H1 (cell line): ENCODE data around the gene PTTG1IP. TPM values are rescaled to one million over a fixed set of nuclear protein-coding genes. Genes with fewer than 3 reads are reported as not detected.

Source experiments
- ASH2L ChIP-seq: fragments of 200-600, 300-600 bp; sonication (generic); IDR thresholded peaks from one replicate; pipeline ENCODE4 v1.7.1; 2017; ENCODE audit warnings: low read length
- CEBPB ChIP-seq: IDR thresholded peaks from 2 replicates; pipeline ENCODE4 v1.6.1; 2012; ENCODE audit warnings: low read depth, low read length
- CREB1 ChIP-seq: IDR thresholded peaks from 2 replicates; pipeline ENCODE4 v1.6.1; 2012; ENCODE audit warnings: inconsistent platforms
- CTBP2 ChIP-seq: IDR thresholded peaks from 2 replicates; pipeline ENCODE4 v1.7.0; 2011; ENCODE audit warnings: borderline replicate concordance, mild to moderate bottlenecking, moderate library complexity, mixed read lengths, low read length; ENCODE audit not compliant: insufficient read depth, insufficient read length
- CTCF ChIP-seq, 3 experiments: IDR thresholded peaks; 1 replicate in 2 of 3; 2 replicates in 1 of 3; pipeline versions ENCODE4 v1.5.1 to v1.6.1; 2011; ENCODE audit warnings: low read length in 3 of 3, mild to moderate bottlenecking in 3 of 3, inconsistent platforms in 2 of 3, low read depth in 1 of 3, moderate library complexity in 1 of 3; ENCODE audit not compliant: insufficient read depth in 1 of 3; ENCODE audit errors: control extremely low read depth in 1 of 3
- EZH2 ChIP-seq: fragments of 200-600 bp; sonication (generic); IDR thresholded peaks from 2 replicates; pipeline ENCODE4 v1.7.1; 2012; ENCODE audit warnings: low read depth, mild to moderate bottlenecking, moderate library complexity, low read length, inconsistent platforms; ENCODE audit not compliant: severe bottlenecking
- SAP30 ChIP-seq: fragments of 300-600 bp; sonication (generic); IDR thresholded peaks from 2 replicates; pipeline ENCODE4 v1.7.1; 2012; ENCODE audit warnings: low read length, moderate library complexity, mild to moderate bottlenecking, inconsistent platforms; ENCODE audit not compliant: insufficient read depth, insufficient replicate concordance
- polyA plus RNA-seq, 7 experiments: library from polyadenylated mRNA; depleted of rRNA in 3 of 7; stranded (reverse) in 5 of 7; unstranded in 2 of 7; fragments of >200 nt in 5 of 7; fragments of 200-250 nt in 2 of 7; gene quantifications; 1 replicate in 5 of 7; 2 replicates in 1 of 7; 4 replicates in 1 of 7; pipeline versions ENCODE4 v1.2.1 to v1.2.3, GENCODE V29; 2011 to 2013; ENCODE audit warnings: missing spikeins in 2 of 7, mixed read lengths in 2 of 7
- total RNA-seq: library from RNA; stranded (reverse); fragmentation: NEBNext Ultra II Directional; extraction: Animal tissue kit (Norgen Biotek cat#: 25700); gene quantifications from 2 replicates; pipeline ENCODE4 v1.2.1, GENCODE V29; 2021

PTTG1IP gene
- total and polyA plus RNA-seq, 2 of the 8 experiments (the other 6 are each of a cell fraction or from before 2014, with no cell fraction given): 90.8 to 130 TPM

- TF ChIP-seq CTBP2 (no peak), ASH2L (no peak), CEBPB (no peak), CREB1 (no peak), SAP30 (no peak), EZH2 (no peak), CTCF (IDR thresholded peaks at IDR 0.05; ENCODE audit: control extremely low read depth in 1 of 3, insufficient read depth in 1 of 3, low read depth in 1 of 3, low read length in 3 of 3) (no peak)
Measured at GRCh38 chr21:44911068-44911383, 37.5 kb upstream of the PTTG1IP start (continued).
